SJSA1 (cell line): Measurements from ENCODE around the gene REXO4. TPM values are rescaled to one million over a fixed set of nuclear protein-coding genes. Genes with fewer than 3 reads are reported as not detected.
"Not testable (repeated sequence)": the region's sequence is repeated elsewhere in the genome, so short reads cannot be mapped to it uniquely, and the experiment has no call there.

Experiments
- DNase-seq, 2 experiments: peaks; one replicate each; pipeline ENCODE4 v3.0.0-alpha.2; 2015 to 2020; ENCODE audit warnings: low spot score in 2 of 2, low read depth in 1 of 2
- H3K27ac ChIP-seq: fragments of 250-450 bp; sonication (Bioruptor Pico); 2 replicates; pipeline ENCODE4 v1.5.1; 2020; ENCODE audit warnings: mild to moderate bottlenecking, moderate library complexity
- H3K27me3 ChIP-seq: fragments of 250-450 bp; sonication (Bioruptor Pico); replicated peaks from 2 replicates; pipeline ENCODE4 v1.5.1; 2020; ENCODE audit warnings: mild to moderate bottlenecking, moderate library complexity
- H3K36me3 ChIP-seq: fragments of 250-450 bp; sonication (Bioruptor Pico); 2 replicates; pipeline ENCODE4 v1.5.1; 2020; ENCODE audit warnings: mild to moderate bottlenecking
- H3K4me1 ChIP-seq: fragments of 250-450 bp; sonication (Bioruptor Pico); replicated peaks from 2 replicates; pipeline ENCODE4 v1.6.1; 2021; ENCODE audit warnings: mild to moderate bottlenecking
- H3K4me3 ChIP-seq: fragments of 250-450 bp; sonication (Bioruptor Pico); 2 replicates; pipeline ENCODE4 v1.5.1; 2020; ENCODE audit warnings: mild to moderate bottlenecking
- H3K9me3 ChIP-seq: fragments of 250-450 bp; sonication (Bioruptor Pico); replicated peaks from 2 replicates; pipeline ENCODE4 v1.5.1; 2020; ENCODE audit warnings: mild to moderate bottlenecking
- total RNA-seq: library from RNA; depleted of rRNA; stranded (reverse); fragments of >200 nt; shearing (Covaris generic); gene quantifications from 2 replicates; pipeline ENCODE4 v1.2.3, GENCODE V29; 2014

The REXO4 gene
- total RNA-seq, 1 experiment from 2014 or later: 15.6 TPM

GRCh38 chr9:133397895-133398294 lies 19.9 kb downstream of the REXO4 start:
- Histone ChIP-seq H3K36me3 (no peaks in the 10 kb centered on the region), H3K4me1 (no peaks in the 10 kb centered on the region), H3K4me3 (no peak overlapping the region), H3K27me3 (no peaks in the 10 kb centered on the region; the same call in 1 of the 2 replicates), H3K27ac (no peak overlapping the region), H3K9me3 (no peaks in the 10 kb centered on the region)
- DNase-seq: no peak

- DNase-seq: no peak
- H3K9me3 ChIP-seq: no peaks in the 10 kb centered on the region
- H3K36me3 ChIP-seq: no peaks in the 10 kb centered on the region
- H3K27me3 ChIP-seq: no peaks in the 10 kb centered on the region; the same call in 1 of the 2 replicates
- H3K4me3 ChIP-seq: no peak overlapping the region
- H3K27ac ChIP-seq: no peak overlapping the region
- H3K4me1 ChIP-seq: no peaks in the 10 kb centered on the region
Observed at GRCh38 chr9:133397370-133397769, 20.4 kb downstream of the REXO4 start.

GRCh38 chr9:133396952-133397351 lies 20.9 kb downstream of the REXO4 start:
- Histone ChIP-seq H3K36me3 (no peaks in the 10 kb centered on the region), H3K9me3 (no peaks in the 10 kb centered on the region), H3K4me1 (no peaks in the 10 kb centered on the region), H3K4me3 (no peak overlapping the region), H3K27ac (no peak overlapping the region), H3K27me3 (no peaks in the 10 kb centered on the region; the same call in 1 of the 2 replicates)
- DNase-seq: no peak

GRCh38 chr9:133394687-133395271 lies 23.0 kb downstream of the REXO4 start:
- Histone ChIP-seq H3K9me3 (no peaks in the 10 kb centered on the region), H3K27ac (no peak overlapping the region), H3K4me3 (no peak overlapping the region), H3K36me3 (no peaks in the 10 kb centered on the region), H3K4me1 (no peaks in the 10 kb centered on the region), H3K27me3 (peaks cover 7% of the 10 kb centered on the region)
- no peak for DNase-seq

- H3K4me3 ChIP-seq: no peak overlapping the region
- H3K9me3 ChIP-seq: no peaks in the 10 kb centered on the region
- peaks cover 7% of the 10 kb centered on the region for H3K27me3 ChIP-seq
- no peaks in the 10 kb centered on the region for H3K4me1 ChIP-seq
- H3K36me3 ChIP-seq: no peaks in the 10 kb centered on the region
- DNase-seq: no peak
- H3K27ac ChIP-seq: no peak overlapping the region
Observed at GRCh38 chr9:133393399-133393798, 24.4 kb downstream of the REXO4 start.

DNA sequence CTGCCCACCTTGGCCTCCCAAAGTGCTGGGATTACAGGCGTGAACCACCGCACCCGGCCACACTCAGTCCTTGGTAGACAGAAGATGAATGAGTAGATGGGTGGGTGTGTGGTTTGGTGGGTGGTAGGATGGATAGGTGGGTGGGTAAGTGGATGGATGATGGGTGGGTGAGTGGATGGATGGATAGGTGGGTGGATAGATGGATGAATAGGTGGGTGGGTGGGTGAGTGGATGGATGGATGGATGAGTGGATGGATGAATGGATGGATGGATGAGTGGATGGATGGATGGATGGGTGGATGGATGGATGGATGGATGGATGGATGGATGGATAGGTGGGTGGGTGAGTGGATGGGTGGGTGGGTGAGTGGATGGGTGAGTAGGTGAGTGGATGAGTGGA lies 25.5 kb downstream of the REXO4 start:
- DNase-seq, H3K9me3 ChIP-seq, H3K4me3 ChIP-seq: not testable (repeated sequence)

GRCh38 chr9:133391449-133391848 lies 26.4 kb downstream of the REXO4 start:
- H3K4me3 ChIP-seq, DNase-seq, H3K27ac ChIP-seq, H3K27me3 ChIP-seq, H3K36me3 ChIP-seq, H3K9me3 ChIP-seq, H3K4me1 ChIP-seq: not testable (repeated sequence)

More for the DNA sequence above, 25.5 kb downstream of the REXO4 start:
- not testable (repeated sequence) for H3K36me3 ChIP-seq, H3K4me1 ChIP-seq, H3K27ac ChIP-seq, H3K27me3 ChIP-seq

DNA sequence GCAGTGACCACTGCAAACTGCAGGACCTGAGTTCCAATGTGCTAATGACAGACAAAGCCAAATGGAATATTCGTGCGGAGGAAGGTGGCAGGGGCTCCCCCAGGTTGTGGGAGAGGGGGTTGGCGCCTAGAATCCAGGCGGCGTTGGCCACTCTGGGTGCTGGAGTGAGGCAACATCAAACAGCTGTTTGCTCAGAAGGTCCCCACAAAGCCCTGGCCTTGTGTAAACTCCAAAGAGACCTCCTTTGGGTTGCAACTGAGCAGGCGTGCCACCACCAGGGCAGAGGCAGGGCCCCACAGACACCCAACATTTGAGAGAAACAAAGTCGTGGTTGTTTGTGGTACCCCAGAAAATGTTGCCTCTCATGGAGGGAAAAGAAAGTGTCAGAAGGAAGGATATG lies 27.1 kb downstream of the REXO4 start:
- H3K4me3 ChIP-seq: no peak overlapping the region
- H3K4me1 ChIP-seq: no peaks in the 10 kb centered on the region
- H3K27ac ChIP-seq: no peak overlapping the region
- no peaks in the 10 kb centered on the region for H3K9me3 ChIP-seq
- DNase-seq: no peak
- peaks cover 7% of the 10 kb centered on the region for H3K27me3 ChIP-seq
- no peaks in the 10 kb centered on the region for H3K36me3 ChIP-seq

DNA sequence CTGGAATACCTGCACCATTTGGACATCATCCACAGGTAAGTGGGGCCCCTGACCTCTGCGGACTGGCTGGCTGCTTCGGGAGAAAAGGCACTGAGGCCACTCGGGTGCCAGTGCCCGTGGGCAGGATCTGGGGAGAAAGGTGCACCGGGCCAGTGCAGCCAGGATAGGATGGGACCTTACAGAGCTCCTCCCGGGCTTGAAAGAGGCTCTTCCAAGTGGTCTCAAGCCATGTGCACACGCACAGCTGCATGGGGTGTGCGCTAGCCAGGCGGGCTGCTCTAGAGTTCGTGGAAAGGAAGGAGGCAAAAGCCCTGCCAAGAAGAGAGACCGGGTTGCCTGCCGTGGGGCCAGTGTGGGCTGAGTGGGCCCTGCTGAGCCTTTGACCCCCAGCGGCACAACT lies 28.2 kb downstream of the REXO4 start:
- H3K27ac ChIP-seq: no peak overlapping the region
- no peak for DNase-seq
- no peaks in the 10 kb centered on the region for H3K4me1 ChIP-seq
- no peak overlapping the region for H3K4me3 ChIP-seq
- peaks cover 7% of the 10 kb centered on the region; the same call in 1 of the 2 replicates for H3K27me3 ChIP-seq
- H3K36me3 ChIP-seq: no peaks in the 10 kb centered on the region
- no peaks in the 10 kb centered on the region for H3K9me3 ChIP-seq

DNA sequence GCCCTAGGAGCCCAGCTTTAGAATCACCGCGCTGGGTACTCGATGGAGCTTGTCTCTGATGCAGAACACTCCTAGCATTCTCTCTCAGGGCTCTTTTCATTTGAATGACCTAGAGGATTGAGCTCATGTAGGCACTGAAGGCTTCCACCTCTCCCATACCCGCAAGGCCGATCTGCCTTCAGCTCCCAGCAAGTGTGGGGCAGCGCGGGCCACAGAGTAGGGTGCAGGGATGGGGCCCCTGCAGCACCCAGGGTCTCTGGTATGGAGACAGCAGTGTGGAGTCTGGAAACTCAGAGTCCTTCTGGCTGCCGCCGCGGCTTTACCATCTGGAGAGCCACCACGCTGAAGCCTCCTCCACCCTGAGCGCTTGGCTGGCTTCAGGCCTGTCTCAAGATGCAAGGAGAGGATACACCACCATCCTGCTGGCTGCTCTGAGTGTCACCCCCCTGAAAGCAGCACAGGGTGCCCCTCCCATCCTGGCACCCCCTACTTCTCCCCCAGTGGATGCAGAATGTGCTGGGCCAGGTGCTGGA lies 28.7 kb downstream of the REXO4 start:
- no peaks in the 10 kb centered on the region for H3K4me1 ChIP-seq
- peaks cover 7% of the 10 kb centered on the region; the same call in 1 of the 2 replicates for H3K27me3 ChIP-seq
- no peaks in the 10 kb centered on the region for H3K36me3 ChIP-seq
- no peaks in the 10 kb centered on the region for H3K9me3 ChIP-seq
- H3K27ac ChIP-seq: no peak overlapping the region
- DNase-seq: no peak
- H3K4me3 ChIP-seq: no peak overlapping the region

DNA sequence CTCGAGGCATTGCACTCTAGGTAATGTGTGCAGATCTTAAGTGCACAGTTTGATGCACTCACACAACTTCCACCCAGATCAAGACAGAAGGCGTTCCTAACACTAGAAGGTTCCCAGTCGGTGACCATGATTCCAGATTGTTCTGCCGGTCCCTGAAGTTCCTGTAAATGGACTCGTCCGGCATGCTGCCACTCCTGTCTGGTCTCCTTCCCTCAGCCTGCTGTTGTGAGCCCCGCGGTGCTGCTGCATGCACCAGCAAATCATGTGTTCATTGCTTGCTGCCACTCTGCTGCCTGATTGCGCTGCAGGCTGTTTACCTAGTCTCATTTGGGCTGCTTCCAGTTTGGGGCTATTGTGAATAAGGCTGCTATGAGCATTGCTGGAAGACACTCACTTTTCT lies 30.1 kb downstream of the REXO4 start:
- Histone ChIP-seq H3K27ac (no peak overlapping the region), H3K9me3 (no peaks in the 10 kb centered on the region), H3K4me3 (no peak overlapping the region), H3K36me3 (no peaks in the 10 kb centered on the region), H3K4me1 (no peaks in the 10 kb centered on the region), H3K27me3 (peaks cover 7% of the 10 kb centered on the region; the same call in 1 of the 2 replicates)
- DNase-seq: no peak

GRCh38 chr9:133386338-133386737 lies 31.5 kb downstream of the REXO4 start:
- no peak for DNase-seq
- Histone ChIP-seq H3K27ac (no peak overlapping the region), H3K27me3 (peaks cover 7% of the 10 kb centered on the region; the same call in 1 of the 2 replicates), H3K4me1 (no peaks in the 10 kb centered on the region), H3K36me3 (no peaks in the 10 kb centered on the region), H3K9me3 (no peaks in the 10 kb centered on the region), H3K4me3 (no peak overlapping the region)

DNA sequence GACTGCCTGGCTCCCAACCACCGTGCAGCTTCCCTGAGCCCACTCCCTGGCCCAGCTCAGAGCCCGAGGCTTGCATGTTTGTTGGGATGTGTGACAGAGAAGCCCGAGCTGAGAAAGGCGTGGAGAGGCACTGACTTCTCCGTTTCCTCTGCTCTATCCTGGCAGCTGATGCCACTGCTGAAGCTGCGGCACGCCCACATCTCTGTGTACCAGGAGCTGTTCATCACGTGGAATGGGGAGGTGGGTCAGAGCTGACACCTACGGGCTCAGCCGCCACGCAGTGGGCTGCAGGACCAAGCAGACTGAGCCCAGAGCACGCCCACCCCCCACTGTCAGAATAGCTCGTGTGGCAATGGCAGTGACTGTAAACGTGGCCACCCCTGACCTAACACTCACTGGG lies 32.4 kb downstream of the REXO4 start:
- Histone ChIP-seq H3K27me3 (peaks cover 3% of the 10 kb centered on the region; the same call in 1 of the 2 replicates), H3K4me1 (no peaks in the 10 kb centered on the region), H3K9me3 (no peaks in the 10 kb centered on the region), H3K27ac (no peak overlapping the region), H3K4me3 (no peak overlapping the region), H3K36me3 (no peaks in the 10 kb centered on the region)
- DNase-seq: no peak

DNA sequence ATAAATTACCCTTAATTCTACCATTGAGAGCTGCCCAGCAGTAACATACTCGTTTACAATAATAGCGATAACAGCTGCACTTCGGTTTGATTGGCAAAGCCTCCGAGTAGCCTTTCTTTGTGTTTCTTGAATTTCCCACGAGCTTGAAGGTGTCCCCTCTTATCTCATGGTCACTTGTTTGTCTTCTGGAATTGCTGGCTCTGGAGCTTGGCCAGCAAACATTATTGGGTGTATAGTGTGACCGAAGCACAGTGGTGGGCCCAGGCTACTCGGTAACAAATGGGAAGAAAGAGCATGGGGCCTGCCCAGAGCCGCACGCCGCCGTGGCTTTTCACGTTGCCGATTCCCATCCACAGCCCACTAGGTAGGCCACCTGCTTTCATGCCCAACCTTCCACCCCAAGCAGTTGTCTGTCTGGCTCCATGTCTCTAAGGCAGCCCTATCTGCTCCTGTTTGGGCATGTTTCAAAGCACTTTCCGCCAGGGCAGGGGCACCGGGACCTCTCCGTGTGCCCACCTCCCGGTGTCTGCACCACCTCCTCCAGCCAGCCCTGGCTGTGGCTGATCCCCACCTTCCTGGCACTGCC lies 33.0 kb downstream of the REXO4 start:
- H3K27ac ChIP-seq: no peak overlapping the region
- no peak for DNase-seq
- H3K27me3 ChIP-seq: no peaks in the 10 kb centered on the region
- H3K4me1 ChIP-seq: no peaks in the 10 kb centered on the region
- no peaks in the 10 kb centered on the region for H3K36me3 ChIP-seq
- H3K4me3 ChIP-seq: no peak overlapping the region
- no peaks in the 10 kb centered on the region for H3K9me3 ChIP-seq
